Naive B cell (primary cell): ENCODE data around the gene SNCB. TPM values are rescaled to one million over a fixed set of nuclear protein-coding genes. Genes with fewer than 3 reads are reported as not detected.
A peak's percentile ranks its signal among the peaks of the same experiment; 100 is the strongest.

Experiments
- ATAC-seq, 2 donors: fragments of 150-1000 bp; cut with Tn5 transposase; 2 replicates each; pipeline ENCODE4 v1.10.0; 2021; ENCODE audit warnings: low read depth in 2 of 2, mild to moderate bottlenecking in 2 of 2, moderate library complexity in 2 of 2
- DNase-seq: peaks from one replicate; pipeline ENCODE4 v3.0.0; 2022
- H3K27ac Mint-ChIP-seq, 6 donors: one replicate each; pipeline ENCODE4 v1.8.0; 2020 to 2022; ENCODE audit warnings: mild to moderate bottlenecking in 6 of 6, mixed read lengths in 6 of 6, moderate library complexity in 5 of 6, inconsistent platforms in 2 of 6
- H3K27me3 Mint-ChIP-seq, 3 donors: one replicate each; pipeline ENCODE4 v1.8.0; 2021 to 2022; ENCODE audit warnings: mixed read lengths in 3 of 3, mild to moderate bottlenecking in 1 of 3
- H3K36me3 Mint-ChIP-seq, 2 donors: one replicate each; pipeline ENCODE4 v1.8.0; 2020 to 2022; ENCODE audit warnings: mixed read lengths in 2 of 2, inconsistent platforms in 1 of 2, mild to moderate bottlenecking in 1 of 2
- H3K4me1 Mint-ChIP-seq, 3 donors: one replicate each; pipeline ENCODE4 v1.8.0; 2020 to 2022; ENCODE audit warnings: mixed read lengths in 3 of 3, inconsistent platforms in 1 of 3, mild to moderate bottlenecking in 1 of 3, moderate library complexity in 1 of 3
- H3K4me3 Mint-ChIP-seq, 8 donors: one replicate each; pipeline ENCODE4 v1.8.0; 2020 to 2022; ENCODE audit warnings: mild to moderate bottlenecking in 8 of 8, mixed read lengths in 8 of 8, moderate library complexity in 8 of 8, inconsistent platforms in 2 of 8
- H3K9me3 Mint-ChIP-seq, 7 donors: one replicate each; pipeline ENCODE4 v1.8.0; 2020 to 2022; ENCODE audit warnings: mixed read lengths in 7 of 7, mild to moderate bottlenecking in 5 of 7, inconsistent platforms in 2 of 7, moderate library complexity in 1 of 7
- polyA plus RNA-seq, 6 donors: library from polyadenylated mRNA; unstranded; fragments of 300-500 nt; fragmentation: Illumina TruSeq; gene quantifications; one replicate each; pipeline ENCODE4 v1.2.3, GENCODE V29; 2021; ENCODE audit warnings: low read depth in 6 of 6

SNCB gene
- polyA plus RNA-seq, 6 donors from 2014 or later: 0.34 to 1.1 (median 1.0) TPM; not detected in 1

DNA sequence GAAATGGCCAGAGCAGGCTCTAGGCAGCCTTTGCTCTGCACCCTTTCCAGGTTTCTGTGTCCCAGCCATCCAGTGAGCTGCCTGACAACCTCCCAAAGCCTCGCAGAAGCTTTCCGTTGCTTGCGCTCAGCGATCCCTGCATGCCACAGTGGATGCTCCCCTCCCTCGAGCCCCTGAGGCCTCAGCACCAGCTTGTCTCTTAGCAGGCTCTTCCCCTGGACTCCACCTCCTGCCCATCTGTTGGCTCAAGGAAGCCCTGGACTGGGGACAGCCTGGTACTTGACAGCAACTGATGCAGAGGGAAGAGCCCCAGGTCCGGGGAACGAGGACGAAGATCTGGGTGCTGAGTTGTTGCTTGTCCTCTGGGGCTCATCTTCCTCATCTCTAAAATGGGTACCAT lies 40.1 kb upstream of the SNCB start:
- no peaks in the 10 kb centered on the region for H3K36me3 Mint-ChIP-seq

DNA sequence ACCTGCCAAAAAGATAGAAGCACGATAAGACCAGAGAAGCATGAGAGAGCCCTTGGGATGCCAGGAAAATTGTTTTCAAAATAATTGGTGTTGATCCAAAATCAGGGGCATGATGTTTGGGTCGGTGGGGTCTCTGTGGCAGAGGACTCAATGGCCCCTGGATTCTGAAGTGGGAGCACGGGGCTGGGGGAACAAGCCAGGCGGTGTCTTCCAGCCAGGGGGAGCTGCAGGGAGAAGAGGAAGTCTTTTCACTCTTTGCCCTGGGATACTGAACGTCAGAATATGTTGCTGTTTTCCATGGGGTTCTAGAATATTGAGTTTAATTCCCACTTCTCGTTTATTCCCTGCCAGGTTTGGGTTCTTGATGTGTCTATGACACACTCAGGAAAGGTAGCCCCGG lies 37.3 kb upstream of the SNCB start:
- no peak overlapping the region for H3K4me3 Mint-ChIP-seq
- peaks cover 0 to 4% (median 0%) of the 10 kb centered on the region in 7 donors for H3K9me3 Mint-ChIP-seq
- ATAC-seq (no peak), DNase-seq (no peak)
- no peaks in the 10 kb centered on the region for H3K36me3 Mint-ChIP-seq
- H3K27me3 Mint-ChIP-seq: peaks cover 40 to 79% (median 64%) of the 10 kb centered on the region in 3 donors
- H3K27ac Mint-ChIP-seq: peak overlapping the region in 1 of 6 donors; percentile 33
- H3K4me1 Mint-ChIP-seq: peaks cover 0 to 4% (median 0%) of the 10 kb centered on the region in 3 donors

More for the DNA sequence above, 40.1 kb upstream of the SNCB start:
- no peak for ATAC-seq
- DNase-seq: no peak
- peaks cover 0 to 3% (median 0%) of the 10 kb centered on the region in 7 donors for H3K9me3 Mint-ChIP-seq
- no peak overlapping the region for H3K4me3 Mint-ChIP-seq
- H3K27ac Mint-ChIP-seq: peak overlapping the region in 1 of 6 donors; percentile 72
- peaks cover 33 to 73% (median 63%) of the 10 kb centered on the region in 3 donors for H3K27me3 Mint-ChIP-seq
- H3K4me1 Mint-ChIP-seq: peaks cover 0 to 4% (median 0%) of the 10 kb centered on the region in 3 donors

- peak overlapping the region in 2 of 6 donors; percentile 41 to 86 for H3K27ac Mint-ChIP-seq
- H3K27me3 Mint-ChIP-seq: peaks cover 36 to 59% (median 46%) of the 10 kb centered on the region in 3 donors
- H3K9me3 Mint-ChIP-seq: peaks cover 0 to 4% (median 0%) of the 10 kb centered on the region in 7 donors
- no peak for DNase-seq
- peaks cover 4 to 8% (median 7%) of the 10 kb centered on the region in 3 donors for H3K4me1 Mint-ChIP-seq
- no peak for ATAC-seq
- H3K4me3 Mint-ChIP-seq: no peak overlapping the region
- H3K36me3 Mint-ChIP-seq: no peaks in the 10 kb centered on the region
These were observed 35.2 kb upstream of the SNCB start for GRCh38 chr5:176665517-176665916.

DNA sequence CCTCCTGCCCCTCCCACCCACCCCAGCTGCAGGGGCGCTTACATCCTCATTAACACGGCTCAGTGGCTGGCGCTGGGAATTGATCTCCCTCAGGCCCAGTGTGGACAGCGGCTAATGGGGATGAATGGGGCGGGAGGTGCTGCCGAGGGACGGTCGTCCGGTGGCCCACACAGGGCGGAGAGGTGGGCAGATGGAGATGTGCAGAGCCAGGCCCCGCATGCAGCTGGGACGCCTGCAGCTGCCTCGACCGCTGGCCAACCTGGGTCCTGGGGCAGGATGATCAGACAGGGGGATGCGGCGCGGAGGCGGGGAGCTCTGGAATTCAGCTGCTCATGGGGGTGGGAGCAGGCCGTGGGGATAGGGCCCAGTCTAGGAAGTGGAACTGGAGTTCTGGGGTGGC lies 34.6 kb upstream of the SNCB start:
- no peak for ATAC-seq
- Mint-ChIP-seq H3K27ac (no peak overlapping the region), H3K4me3 (no peak overlapping the region), H3K4me1 (peaks cover 10 to 14% (median 13%) of the 10 kb centered on the region in 3 donors), H3K27me3 (peaks cover 36 to 56% (median 46%) of the 10 kb centered on the region in 3 donors), H3K36me3 (no peaks in the 10 kb centered on the region), H3K9me3 (peaks cover 0 to 4% (median 0%) of the 10 kb centered on the region in 7 donors)
- DNase-seq: no peak

- ATAC-seq (no peak), DNase-seq (no peak)
- Mint-ChIP-seq H3K4me1 (peaks cover 14 to 17% (median 17%) of the 10 kb centered on the region in 3 donors), H3K27ac (no peak overlapping the region), H3K27me3 (peaks cover 33 to 56% (median 44%) of the 10 kb centered on the region in 3 donors), H3K4me3 (no peak overlapping the region), H3K36me3 (no peaks in the 10 kb centered on the region), H3K9me3 (peaks cover 0 to 4% (median 0%) of the 10 kb centered on the region in 7 donors)
These were observed 34.1 kb upstream of the SNCB start for GRCh38 chr5:176664479-176664878.

DNA sequence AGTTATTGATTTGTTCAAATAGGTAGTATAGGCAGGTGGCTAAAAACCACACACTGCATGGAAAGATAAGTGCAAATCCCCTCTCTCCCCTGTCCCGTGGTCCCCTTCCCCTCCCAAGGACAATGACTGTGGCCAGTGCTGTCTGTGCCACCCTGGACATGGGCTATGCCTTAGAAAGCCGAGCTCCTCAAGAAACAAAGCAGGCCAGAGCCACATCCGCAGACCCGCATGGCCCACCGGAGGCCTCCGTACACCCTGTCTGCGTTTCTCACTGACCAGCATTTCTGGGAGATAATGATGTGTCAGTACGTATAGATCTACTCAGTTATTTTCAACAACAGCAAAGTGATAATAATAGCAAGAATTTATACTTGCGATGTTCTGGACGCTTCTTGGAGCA lies 33.2 kb upstream of the SNCB start:
- Mint-ChIP-seq H3K4me3 (no peak overlapping the region), H3K27ac (no peak overlapping the region), H3K9me3 (peaks cover 0 to 4% (median 0%) of the 10 kb centered on the region in 7 donors), H3K4me1 (peaks cover 22 to 26% (median 26%) of the 10 kb centered on the region in 3 donors), H3K27me3 (peaks cover 25 to 49% (median 36%) of the 10 kb centered on the region in 3 donors), H3K36me3 (no peaks in the 10 kb centered on the region)
- DNase-seq (no peak), ATAC-seq (no peak)

- Mint-ChIP-seq H3K4me1 (peaks cover 28 to 35% (median 35%) of the 10 kb centered on the region in 3 donors), H3K4me3 (no peak overlapping the region), H3K36me3 (no peaks in the 10 kb centered on the region), H3K27me3 (peaks cover 21 to 40% (median 30%) of the 10 kb centered on the region in 3 donors), H3K27ac (no peak overlapping the region), H3K9me3 (peaks cover 0 to 4% (median 0%) of the 10 kb centered on the region in 7 donors)
- DNase-seq (no peak), ATAC-seq (no peak)
These were observed 32.3 kb upstream of the SNCB start for GRCh38 chr5:176662371-176663333.

GRCh38 chr5:176661676-176662075 lies 31.3 kb upstream of the SNCB start:
- DNase-seq (no peak), ATAC-seq (no peak)
- Mint-ChIP-seq H3K4me3 (no peak overlapping the region), H3K27ac (peak overlapping the region in 2 of 6 donors; percentile 74 to 92), H3K9me3 (peaks cover 0 to 4% (median 0%) of the 10 kb centered on the region in 7 donors), H3K27me3 (peaks cover 20 to 33% (median 24%) of the 10 kb centered on the region in 3 donors), H3K36me3 (no peaks in the 10 kb centered on the region), H3K4me1 (peaks cover 28 to 38% (median 36%) of the 10 kb centered on the region in 3 donors)

DNA sequence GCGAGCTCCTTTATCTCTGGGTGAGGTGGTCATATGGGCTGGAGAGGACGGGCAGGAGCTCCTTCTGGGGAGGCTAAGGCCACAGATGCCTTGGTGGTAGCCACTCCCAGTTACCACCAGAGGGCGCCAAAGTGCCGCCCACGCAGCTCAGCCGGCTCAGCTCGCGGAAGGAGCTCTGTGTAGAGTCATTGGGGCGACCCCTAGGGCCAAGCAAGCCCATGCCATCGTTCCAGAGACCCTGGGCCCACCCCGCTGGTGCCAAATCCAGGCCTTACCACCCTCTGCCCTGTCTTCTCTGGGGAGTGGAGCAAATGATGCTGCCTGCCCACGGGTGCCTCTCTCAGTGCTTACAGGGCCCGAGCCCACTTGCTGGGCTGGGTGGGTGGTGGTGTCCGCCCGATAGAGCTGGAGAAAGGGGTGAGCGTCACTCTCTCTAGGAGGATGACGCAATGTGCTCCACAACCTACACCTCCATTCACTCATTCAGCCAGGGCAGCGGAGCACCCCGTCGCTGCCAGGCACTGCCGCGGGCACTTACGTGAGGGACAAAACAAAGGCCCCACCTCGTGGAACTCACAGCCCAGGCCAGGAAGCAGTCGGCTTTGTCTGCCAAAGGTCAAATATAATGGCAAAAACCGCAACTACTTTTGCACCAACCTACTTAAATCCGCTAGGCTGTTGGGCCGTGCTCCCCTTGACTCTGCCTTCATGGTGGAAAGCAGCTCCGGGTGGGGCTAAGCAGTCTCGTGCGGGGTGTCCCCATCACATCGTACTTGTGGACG lies 30.7 kb upstream of the SNCB start:
- peak; percentile 80 to 82 for ATAC-seq
- peak; percentile 75 for DNase-seq
- Mint-ChIP-seq H3K4me3 (peak overlapping the region in 4 of 8 donors; percentile 29 to 68 (median 30)), H3K27ac (peak overlapping the region in 4 of 6 donors; percentile 34 to 95 (median 74)), H3K9me3 (peaks cover 0 to 4% (median 0%) of the 10 kb centered on the region in 7 donors), H3K36me3 (no peaks in the 10 kb centered on the region), H3K27me3 (peaks cover 16 to 29% (median 24%) of the 10 kb centered on the region in 3 donors), H3K4me1 (peaks cover 28 to 38% (median 36%) of the 10 kb centered on the region in 3 donors)

DNA sequence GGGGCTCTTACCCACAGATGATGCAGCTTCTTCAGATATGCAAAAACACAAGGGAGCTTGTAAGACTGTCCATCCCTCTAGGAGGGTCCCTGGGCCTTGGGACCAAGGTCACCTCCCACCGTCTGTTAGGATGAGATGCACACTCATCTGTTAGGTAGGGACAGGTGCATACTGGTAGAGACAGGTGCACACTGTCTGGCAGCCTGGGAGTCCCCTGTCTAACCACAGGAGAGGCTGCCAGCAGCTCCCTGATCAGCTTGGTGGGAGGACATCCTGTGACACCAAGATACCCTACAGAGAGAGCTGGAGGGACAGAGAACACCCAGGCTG lies 30.2 kb upstream of the SNCB start:
- Mint-ChIP-seq H3K27ac (peak overlapping the region in 1 of 6 donors; percentile 95), H3K4me1 (peaks cover 28 to 38% (median 36%) of the 10 kb centered on the region in 3 donors), H3K9me3 (peaks cover 0 to 2% (median 0%) of the 10 kb centered on the region in 7 donors), H3K4me3 (peak overlapping the region in 3 of 8 donors; percentile 6 to 75 (median 54)), H3K36me3 (no peaks in the 10 kb centered on the region), H3K27me3 (peaks cover 14 to 26% (median 20%) of the 10 kb centered on the region in 3 donors)
- DNase-seq: no peak
- ATAC-seq: peak; percentile 41 to 45

DNA sequence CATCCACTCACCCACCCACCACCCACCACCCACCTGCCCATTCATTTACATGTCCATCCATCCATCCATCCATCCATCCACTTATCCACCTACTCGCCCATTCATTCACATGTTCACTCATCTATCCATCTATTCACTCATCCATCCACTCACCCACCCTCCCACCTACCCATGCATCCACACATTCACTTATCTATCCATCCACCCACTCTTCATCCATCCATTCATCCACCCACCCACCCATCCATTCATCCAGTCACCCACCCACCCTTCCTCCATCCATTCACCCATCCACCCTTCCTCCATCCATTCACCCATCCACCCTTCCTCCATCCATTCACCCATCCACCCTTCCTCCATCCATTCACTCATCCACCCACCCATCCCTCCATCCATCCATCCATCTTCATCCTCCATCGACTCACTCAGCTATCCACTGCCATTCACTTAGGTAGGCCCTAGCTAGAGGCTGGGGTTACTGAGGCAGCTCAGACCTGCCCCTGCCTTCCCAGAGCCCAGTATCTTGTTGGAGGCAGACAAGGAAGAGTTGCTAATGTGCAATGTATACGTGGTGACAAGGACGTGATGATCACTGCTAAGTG lies 29.6 kb upstream of the SNCB start:
- Mint-ChIP-seq H3K4me1 (peaks cover 28 to 38% (median 36%) of the 10 kb centered on the region in 3 donors), H3K4me3 (peak overlapping the region in 5 of 8 donors; percentile 39 to 81 (median 64)), H3K27me3 (peaks cover 10 to 21% (median 15%) of the 10 kb centered on the region in 3 donors), H3K36me3 (no peaks in the 10 kb centered on the region), H3K27ac (no peak overlapping the region), H3K9me3 (peaks cover 0 to 1% (median 0%) of the 10 kb centered on the region in 7 donors)
- DNase-seq (no peak), ATAC-seq (no peak)

DNA sequence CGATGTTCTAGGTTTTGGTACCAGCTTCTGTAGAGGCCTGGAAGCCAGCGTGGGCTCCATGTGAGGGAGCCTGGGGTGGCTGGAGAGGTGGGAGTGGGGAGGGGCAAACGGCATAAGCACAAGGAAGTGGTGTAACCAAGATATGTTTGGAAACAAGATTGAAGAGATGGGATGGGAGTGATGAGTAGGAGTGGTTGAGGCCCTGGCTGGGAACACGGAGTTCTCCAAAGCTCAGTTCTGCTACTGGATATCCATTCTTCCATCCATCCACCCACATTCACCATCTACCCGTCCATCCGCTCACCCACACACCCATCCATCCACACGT lies 29.1 kb upstream of the SNCB start:
- ATAC-seq (no peak), DNase-seq (no peak)
- Mint-ChIP-seq H3K4me1 (peaks cover 28 to 38% (median 36%) of the 10 kb centered on the region in 3 donors), H3K4me3 (peak overlapping the region in 5 of 8 donors; percentile 75 to 93 (median 88)), H3K27ac (peak overlapping the region in 2 of 6 donors; percentile 57 to 80), H3K9me3 (peaks cover 0 to 1% (median 0%) of the 10 kb centered on the region in 7 donors), H3K36me3 (no peaks in the 10 kb centered on the region), H3K27me3 (peaks cover 10 to 17% (median 10%) of the 10 kb centered on the region in 3 donors)
